HG03378 (cell line): ENCODE measurements around the gene FOXJ2.
A peak's percentile ranks its signal among the peaks of the same experiment; 100 is the strongest.
"Not testable (repeated sequence)": the region's sequence is repeated elsewhere in the genome, so short reads cannot be mapped to it uniquely, and the experiment has no call there.

Source experiments
- ATAC-seq: cut with Tn5 transposase; IDR thresholded peaks from one replicate; pipeline ENCODE4 v1.9.1; 2021; ENCODE audit warnings: mild to moderate bottlenecking, moderate library complexity; ENCODE audit not compliant: unreplicated experiment

FOXJ2 gene

DNA sequence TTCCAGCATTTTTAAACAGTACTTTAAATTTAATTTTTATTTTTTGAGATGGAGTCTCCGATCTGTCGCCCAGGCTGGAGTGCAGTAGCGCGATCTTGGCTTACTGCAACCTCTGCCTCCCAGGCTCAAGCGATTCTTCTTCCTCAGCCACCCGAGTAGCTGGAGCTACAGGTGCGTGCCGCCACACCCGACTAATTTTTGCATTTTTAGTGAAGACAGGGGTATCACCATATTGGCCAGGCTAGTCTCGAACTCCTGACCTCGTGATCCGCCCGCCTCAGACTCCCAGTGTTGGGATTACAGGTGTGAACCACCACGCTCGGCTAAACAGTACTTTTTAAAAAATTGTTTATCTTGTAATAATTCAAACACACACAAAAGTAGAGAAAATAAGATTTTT, 4.2 kb upstream of the FOXJ2 start:
- ATAC-seq, result no peak

DNA sequence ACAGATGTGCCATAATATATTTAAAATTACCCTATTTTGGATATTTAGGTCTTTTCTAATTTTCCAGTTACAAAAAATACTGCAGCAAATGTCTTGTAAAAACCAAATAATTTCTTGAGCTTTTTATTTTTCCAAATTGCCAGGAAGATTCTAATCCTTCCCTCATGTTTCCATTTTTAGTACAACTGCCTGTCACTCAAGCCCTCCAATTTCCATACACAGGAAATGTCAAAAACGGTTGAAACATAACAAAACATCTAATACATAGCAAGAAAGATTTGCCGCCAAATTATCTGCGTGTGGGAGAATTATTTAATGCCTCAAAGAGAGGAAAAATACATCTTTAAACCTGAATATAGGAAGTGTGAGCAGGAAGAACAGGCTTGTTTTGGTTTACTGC, 2.3 kb upstream of the FOXJ2 start:
- ATAC-seq, result no peak

DNA sequence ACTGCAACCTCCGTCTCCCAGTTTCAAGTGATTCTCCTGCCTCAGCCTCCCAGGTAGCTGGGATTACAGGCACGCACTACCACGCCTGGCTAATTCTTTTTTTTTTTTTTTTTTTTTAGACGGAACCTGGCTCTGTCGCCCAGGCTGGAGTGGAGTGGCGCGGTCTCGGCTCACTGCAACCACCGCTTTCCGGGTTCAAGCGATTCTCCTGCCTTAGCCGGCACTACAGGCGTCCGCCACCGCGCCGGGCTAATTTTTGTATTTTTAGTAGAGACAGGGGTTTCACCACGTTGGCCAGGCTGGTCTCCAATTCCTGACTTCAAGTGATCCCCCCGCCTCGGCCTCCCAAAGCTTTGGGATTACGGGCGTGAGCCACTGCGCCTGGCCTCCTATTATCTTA, 1.5 kb upstream of the FOXJ2 start:
- ATAC-seq, result not testable (repeated sequence)

DNA sequence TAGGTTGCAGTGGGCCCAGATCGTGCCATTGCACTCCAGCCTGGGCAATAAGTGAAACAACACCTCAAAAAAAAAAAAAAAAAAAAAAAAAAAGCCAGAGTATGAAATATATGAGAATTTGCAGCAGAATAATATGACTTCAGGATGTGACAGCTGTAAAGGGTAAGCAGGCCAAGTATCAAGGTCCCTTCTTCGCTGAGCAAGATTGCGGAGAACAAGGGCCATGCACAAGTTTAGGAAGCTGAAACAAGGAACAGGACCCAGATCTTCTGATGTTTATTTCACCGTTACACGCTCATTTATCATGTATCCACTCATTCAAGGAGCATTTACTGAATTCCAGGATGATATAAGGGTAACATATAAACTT, 659 bp upstream of the FOXJ2 start:
- no peak for ATAC-seq

DNA sequence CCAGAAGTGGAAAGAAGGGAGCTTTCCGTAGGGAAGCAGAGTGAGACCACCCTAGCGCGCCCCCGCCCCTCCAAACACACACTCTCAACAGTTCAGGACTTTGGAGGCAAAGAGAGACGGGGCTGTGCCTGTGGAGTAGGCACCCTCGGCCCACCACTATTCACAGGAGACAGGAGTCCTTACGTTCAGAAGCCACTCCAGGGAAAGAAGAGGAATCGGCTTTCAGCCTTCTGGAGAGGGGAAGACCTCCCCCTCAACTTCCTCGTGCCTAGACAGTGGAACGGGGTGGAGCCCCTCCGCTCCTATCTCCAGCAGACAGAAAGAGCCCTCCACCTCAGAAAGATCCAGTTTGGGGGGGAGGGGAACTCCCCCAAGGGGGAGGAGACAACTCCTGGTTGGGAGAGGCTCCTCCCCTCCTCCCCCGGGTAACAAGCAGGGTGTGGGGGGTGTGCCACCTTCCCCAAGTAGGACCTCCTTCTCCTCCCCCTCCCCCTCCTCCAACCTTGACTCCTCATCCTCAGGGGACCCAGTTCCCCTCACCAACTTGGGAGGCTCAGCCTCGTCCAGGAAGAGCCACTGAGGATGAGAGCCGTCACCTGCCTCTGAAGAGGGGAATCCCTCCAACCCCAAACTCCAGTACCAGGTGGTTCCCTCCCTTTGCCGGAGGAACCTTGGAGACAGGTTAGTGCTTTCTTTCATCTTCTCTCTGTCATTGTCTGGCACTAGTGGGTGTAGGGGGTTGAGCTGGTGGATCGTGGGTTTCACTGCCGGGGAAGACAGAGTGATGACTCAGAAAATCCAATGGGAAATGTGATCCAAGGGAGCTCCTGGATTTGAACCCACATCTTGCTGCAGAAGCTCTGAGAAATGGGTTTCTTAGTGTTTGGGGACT, 883 bp downstream of the FOXJ2 start:
- ATAC-seq, result peak; percentile 17

DNA sequence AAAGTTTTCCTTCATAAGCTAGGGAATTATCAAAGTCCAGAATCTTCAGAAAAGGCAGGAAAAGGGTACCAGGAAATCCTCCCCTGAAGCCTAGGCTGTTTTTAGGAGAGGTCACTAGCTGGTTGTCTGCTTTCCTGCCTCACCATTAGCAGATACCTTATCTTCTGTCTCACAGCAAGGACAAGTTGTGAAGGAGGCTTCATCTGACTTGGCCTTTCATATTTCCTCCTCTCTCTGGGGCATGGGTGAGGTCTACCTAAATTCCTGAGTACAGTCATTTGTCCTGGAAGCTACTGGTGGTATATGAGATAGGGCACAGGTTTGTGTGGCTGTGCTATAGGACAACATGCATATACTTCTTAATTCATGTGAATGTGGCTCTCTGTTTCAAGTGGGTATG, 2.3 kb downstream of the FOXJ2 start:
- no peak for ATAC-seq

DNA sequence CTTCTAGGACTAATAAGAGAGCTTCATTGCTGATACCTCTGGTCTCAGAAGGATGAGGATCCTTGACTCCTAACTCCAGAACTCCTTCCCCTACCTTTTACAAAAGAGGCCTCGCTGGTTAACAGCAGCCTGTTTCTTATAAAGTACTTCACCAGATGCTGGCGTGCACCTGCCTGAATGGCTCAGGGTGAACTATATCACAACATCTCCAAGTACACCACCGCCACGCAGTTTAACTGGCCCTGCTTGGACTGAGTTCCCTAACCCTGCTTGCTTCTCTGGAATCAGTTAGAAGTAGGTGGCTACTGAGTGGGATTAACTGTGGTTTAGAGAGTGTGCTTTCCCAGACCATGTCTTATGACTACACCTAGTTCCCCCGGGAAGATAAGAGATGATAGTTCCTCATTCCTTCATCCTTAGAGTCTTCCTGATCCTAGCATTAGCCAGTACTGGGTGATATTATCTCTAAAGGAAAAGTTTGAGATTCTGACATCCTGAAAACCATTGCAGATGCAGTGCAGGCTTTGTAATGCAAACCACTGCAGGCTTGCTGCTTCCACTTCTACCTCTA, 3.0 kb downstream of the FOXJ2 start:
- ATAC-seq, result no peak

DNA sequence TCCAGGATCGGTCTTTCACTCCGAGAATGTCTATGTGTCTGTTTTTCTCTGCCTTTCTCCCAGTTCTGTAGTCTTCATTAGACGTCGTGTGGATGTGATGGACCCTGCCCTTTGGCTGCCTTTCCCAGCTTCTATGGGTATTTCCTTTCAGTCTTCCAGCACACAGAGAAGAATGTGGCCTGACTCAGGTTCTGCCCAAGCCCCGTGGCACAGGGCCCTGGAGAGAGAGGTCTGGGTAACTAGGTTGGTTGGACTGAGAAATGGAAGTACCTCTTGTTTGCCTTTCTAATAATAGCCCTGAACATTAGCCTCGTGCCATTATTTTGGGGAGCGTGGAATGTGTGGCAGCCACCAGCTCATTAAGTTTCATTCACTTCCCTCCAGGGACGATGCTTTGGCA, 3.8 kb downstream of the FOXJ2 start:
- ATAC-seq, result no peak

DNA sequence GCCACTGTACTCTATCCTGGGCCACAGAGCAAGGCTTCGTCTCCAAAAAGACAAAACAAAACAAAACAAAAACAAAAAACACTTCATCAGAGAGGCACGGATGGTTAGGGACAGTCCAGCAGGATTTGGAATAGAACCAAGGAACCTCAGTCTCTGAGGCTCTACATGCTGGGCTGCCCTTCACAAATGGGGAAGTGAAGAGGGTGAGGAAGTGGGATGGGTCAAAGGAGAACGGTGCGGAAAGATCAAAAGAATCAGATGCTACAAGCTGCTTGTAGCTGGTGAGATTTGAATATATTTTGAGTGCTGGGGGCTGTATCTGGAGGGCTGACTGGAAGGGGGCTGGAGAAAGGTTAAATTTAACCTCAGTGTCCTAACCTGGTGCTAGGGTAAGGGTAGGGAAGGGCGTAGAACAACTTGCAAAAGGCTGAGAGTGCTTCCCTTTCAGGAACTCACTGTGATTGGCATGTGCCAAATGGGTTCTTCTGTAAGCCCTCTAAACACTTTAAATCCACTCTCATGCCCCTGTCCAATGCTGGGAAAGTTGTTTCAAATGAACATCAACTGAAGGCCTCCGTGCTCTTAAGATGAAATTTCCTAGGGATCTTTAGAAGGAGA, 4.6 kb downstream of the FOXJ2 start:
- ATAC-seq, result no peak

DNA sequence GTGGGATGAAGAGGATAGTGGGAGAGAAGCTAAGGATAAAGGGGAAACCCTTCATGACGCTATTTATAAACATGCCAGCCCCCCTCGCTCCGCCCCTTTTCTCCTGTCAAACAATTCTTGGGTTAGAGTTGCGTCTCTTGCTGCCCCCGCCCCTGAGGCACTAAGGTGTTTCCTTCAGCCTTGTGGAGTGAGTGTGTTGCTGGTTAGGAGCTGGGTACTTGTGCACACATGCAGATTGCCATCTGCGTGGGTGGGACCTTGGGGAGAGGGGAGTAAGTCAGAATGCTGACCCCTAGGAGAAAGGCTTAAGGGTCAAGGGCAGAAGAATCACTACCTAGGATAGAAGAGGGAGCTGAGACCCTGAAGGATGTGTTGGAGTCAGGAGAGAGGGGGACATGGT, 5.4 kb downstream of the FOXJ2 start:
- no peak for ATAC-seq

DNA sequence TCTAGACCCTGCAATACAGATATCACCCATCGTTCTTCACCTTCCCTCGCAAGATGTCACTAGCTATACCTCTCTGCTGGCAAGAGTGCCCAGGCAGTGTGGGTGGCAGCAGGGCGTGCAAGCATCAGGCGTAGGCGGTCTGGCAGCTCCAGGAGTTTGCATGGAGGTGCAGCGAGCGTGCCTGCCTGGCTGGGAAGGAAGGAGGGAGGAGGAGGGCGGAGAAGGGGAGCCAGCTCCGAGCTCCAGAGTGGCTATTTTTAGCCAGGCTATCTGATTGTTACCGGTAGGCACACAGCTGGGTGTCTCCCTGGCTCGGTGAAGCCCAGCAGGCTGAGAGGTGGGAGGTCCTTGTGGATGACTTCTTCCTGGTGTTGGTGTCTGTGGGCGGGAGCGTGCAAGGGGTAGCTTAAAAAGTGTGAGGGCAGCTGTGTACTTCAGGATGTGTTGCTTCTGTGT, 6.2 kb downstream of the FOXJ2 start:
- no peak for ATAC-seq

DNA sequence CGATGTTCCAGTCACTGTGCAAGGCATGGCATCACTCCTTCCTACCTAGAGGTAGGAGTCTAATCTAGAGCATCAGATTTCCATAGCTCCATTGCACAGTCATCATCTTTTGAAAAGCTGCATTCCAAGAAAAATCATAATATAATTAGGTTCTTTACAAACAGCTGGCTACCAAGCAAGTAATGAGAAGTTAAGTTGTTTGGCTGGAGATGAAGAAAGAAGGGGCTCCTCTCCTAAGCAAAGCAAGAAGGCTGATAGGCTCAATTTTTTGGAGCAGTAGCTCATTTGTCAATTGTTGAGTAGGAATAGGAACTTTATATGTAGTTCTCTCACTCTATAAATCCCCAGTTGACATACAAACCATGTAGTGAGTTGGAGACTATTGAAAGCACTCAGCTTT, 8.3 kb downstream of the FOXJ2 start:
- ATAC-seq, result no peak

DNA sequence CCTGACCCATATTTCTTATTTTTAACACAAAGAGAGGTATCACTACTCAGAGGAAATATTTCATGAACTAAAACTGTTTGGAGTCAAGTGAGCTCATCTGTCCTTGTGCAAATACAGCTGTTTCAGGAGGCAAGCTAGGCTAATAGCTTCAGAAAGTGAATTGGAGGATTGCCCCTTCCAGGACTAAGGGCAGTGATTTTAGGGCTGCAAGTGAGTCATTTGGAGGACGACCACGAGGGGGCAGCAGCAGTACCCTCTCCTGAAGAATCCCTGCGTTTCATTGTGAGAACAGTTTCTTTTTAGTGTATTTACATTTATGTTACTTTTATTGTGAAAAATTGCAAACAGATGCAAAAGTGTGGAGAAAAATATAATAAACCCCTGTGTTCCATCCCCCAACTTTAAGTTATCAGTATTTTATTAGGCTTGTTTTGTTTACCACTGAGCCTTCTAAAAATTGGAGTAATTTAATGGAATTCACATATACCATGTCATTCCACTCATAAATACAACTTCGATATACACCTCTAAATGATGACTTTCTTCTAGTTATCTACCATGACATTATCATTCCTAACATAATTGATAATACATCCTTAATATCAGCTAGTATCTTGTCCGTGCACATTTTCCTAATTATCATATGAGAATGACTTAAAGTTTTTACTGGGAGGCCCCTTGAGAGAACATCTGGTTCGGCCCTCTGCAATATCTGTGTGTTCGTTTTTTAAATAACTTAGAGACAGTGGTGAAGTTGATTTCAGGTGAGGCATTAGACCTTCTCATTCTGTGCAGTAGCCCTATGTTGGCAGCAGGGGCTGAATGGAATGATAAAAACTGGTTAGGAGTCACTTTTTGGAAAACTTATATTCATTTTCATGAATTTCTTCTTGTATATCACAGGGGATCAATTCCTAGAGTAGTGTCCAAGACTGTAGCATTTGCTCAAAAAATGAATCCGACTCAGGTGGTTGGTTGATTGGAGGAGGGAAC, 13.7 kb downstream of the FOXJ2 start:
- ATAC-seq, result no peak

DNA sequence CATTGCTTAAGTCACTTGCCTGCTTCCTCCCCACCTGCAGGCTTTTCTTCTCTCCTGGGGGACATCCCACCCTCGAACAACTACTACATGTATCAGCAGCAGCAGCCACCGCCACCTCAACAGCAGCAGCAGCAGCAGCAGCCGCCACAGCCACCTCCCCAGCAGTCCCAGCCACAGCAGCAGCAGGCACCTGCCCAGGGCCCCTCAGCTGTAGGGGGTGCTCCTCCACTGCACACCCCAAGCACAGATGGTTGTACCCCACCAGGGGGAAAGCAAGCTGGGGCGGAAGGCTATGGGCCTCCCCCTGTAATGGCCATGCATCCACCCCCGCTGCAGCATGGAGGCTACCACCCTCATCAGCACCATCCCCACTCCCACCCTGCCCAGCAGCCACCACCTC, 15.3 kb downstream of the FOXJ2 start:
- ATAC-seq, result no peak

DNA sequence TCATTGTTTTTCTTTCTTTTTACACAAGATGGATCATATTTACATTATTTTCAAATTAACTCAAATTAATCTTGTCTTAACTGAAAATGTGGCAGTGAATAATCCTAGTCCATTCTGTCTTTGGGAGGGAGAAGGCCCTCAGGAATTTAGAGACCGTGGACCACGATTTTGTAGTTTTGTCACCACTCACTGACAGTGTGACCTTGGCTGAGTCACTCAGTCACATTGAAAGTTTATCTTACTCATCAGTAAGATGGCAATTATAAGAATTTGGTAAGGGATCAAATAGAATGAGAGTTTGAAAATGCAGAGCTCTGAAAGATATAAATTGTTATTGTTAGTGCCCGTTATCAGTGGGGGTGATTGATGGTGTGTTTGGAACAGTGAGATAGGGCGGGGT, 16.4 kb downstream of the FOXJ2 start:
- ATAC-seq, result no peak

DNA sequence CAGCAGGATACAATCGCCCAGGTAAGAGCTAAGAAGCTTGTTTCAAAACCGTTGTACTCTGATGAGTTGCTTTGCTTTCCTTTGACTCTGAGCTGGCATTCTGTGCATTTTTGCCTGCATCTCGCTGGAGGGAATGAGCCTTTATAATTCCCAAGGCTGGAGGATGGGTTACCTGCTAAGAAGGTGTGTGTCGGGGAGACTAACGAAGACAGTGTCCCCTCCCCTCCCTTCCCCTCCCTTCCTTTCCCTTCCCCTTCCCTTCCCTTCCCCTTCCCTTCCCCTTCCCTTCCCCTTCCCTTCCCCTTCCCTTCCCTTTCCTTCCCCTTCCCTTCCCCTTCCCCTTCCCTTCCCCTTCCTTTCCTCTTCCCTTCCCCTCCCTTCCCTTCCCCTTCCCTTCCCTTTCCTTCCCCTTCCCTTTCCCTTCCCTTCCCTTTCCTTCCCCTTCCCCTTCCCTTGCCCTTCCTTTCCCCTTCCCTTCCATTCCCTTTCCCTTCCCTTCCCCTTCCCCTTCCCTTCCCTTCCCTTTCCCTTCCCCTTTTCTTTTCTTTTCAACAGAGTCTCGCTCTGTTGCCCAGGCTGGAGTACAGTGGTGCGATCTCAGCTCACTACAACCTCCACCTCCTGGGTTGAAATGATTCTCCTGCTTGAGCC, 18.2 kb downstream of the FOXJ2 start:
- no peak for ATAC-seq

DNA sequence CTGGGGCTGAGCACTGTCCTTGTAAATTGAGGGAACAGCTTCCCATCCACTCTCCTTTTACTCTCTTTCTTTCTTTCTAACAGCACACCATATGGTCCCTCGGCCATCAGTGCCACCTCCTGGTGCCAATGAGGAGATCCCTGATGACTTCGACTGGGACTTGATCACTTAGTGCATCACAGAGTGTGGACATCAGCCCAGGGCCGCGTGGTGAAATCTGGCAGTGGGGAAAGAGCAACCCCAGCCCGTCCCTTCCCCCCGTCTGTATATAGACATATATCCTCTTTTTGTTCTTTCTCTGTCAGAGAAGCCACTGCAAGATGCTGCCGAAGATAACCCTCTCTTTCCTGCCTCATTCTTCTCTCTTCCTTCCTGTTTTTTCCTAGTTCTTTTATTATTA, 20.2 kb downstream of the FOXJ2 start:
- ATAC-seq, result no peak

DNA sequence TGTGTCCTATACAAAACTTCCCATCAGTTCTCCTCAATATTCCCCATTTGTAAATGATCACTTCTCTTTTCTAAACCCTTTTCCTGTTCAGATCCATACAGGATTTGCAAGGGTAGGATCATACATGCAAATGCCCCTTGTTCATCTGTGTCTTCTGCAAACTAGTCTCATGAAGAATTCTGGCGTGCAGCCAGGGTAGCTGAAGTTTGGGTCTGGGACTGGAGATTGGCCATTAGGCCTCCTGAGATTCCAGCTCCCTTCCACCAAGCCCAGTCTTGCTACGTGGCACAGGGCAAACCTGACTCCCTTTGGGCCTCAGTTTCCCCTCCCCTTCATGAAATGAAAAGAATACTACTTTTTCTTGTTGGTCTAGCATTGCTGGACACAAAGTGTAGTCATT, 22.3 kb downstream of the FOXJ2 start:
- no peak for ATAC-seq

DNA sequence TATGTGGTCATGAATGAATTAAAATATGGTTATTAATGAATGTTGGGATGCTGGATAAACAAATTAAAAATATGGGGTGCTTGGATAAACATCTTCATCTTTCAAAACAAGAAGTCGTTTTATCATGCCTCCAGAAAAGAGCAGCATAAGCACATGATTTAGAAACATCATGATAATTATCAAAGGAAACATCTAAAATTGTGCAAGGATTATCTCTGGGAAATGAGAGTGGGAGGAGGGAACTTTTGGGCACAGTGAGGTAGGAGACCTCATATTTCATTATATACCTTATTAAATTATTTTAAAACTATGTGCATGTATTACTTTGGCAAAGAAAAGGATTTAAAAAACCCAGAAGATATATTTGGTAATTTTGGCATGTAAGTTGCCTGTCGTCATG, 24.8 kb downstream of the FOXJ2 start:
- no peak for ATAC-seq

DNA sequence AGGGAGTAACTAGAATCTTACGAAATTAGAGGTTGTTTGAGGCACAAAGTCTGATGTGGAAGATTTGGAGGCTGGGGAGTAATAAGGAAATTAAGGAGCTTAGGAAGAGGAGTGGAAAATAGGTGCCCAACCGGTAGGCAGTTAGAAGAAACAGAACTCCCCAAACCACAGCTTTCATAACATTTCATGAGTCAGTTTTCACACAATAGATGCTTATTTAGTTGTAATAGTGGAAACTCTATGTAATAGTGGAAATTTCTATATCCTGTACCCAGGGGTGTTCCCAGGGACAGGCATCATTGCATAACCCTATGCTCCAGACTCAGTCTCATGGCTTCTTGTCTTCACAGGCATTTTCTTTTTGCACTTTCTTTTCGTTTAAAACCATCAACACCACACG, 25.3 kb downstream of the FOXJ2 start:
- ATAC-seq, result no peak

DNA sequence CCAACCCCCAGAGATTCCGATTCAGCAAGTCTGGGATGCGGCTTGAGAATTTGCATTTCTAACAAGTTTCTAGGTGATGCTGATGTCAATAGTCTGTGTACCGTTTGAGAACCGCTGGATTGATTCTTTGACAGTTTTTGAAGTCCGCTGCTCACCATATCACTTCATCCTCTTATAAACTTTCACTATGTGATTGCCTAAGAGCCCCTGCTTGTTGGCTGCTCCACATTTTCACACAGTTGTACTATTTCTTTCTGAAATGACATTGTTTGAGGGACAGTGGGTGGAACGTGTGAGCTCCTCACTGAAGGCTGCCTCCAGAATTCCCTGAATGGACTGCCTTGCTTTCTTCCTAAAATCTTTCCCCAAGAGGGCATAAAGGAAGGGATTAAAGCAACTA, 26.0 kb downstream of the FOXJ2 start:
- no peak for ATAC-seq
